NCI-H2196 (cell line): ENCODE measurements around the gene PIKFYVE.

Source experiments
- DNase-seq: peaks from one replicate; lab custom pipeline; 2025; ENCODE audit not compliant: unreplicated experiment; lab: John Stamatoyannopoulos, UW

PIKFYVE gene

DNA sequence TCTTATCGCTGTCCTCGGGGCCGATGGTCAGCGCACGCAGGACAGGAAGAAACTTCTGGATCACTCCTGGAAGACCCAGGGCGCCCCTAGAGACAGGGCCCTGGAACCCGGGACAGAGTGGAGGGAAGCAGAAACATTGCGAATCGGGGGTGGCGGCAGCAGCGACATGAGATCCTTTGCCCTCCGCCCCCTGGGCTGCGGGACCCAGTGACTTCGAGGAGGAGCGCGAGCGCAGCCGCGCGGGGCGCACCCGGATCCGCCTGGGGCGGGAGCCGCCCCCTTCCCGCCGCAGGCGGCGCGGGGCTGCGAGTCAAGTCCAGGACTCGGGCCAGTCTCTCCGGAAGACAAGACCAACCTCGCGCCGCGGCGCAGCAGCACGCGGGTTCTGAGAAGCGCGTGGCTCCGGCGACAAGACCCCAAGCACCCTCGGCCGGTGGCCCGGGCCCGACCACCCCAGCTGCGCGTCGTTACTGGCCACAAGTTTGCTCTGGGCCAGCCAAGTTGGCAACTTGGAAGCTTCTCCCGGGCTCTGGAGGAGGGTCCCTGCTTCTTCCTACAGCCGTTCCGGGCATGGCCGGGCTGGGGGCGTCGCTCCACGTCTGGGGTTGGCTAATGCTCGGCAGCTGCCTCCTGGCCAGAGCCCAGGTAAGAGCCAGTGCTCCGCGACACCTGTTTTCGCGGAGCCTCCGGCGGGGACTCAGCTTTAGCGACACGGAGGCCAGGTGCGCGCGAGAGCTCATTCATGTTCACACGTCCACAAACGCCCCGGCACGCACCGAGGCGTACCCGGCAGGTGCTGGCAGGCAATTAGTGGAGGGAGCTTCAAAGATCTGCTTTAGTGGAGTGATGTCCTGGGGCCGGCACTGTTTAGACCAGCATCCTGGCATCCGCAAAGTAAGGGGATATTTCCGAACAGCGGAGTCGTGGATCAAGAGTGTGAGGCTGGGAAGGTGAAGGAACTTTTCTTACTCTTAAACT is 140.7 kb downstream of the PIKFYVE start, which contains the start of gene PTH2R:
TSS of gene PTH2R (plus strand) at position 319 of the 978 bp plus-strand sequence. CDS start at position 571, 252 bp downstream.
- DNase-seq: no peak

DNA sequence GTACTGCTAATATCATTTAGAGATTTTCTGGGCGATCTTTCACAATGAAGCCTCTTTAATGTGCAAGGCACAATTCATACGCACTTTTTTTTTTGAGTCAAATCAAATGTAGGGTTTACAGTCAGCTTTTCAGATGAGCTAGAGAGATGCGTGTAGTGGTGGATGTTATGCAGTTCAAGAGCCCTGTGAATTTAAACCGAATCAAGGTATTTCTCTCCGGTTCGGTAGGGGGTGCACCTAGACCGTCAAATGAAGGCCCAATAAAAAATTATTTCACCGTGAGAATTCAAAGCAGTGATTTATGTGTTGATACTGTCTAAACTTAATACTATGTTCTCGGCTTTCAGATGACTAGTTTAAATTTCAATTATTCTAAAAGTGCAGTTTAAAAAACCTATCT is 141.6 kb downstream of the PIKFYVE start:
- peak; percentile 29 for DNase-seq
